Thoracic aorta (tissue), 2 donors: Measurements from ENCODE around the gene SLC1A7. TPM values are rescaled to one million over a fixed set of nuclear protein-coding genes. Genes with fewer than 3 reads are reported as not detected.

Experiments
- ATAC-seq: fragments of 150-250 bp; one replicate; pipeline ENCODE4 v1.8.0; 2017; ENCODE audit warnings: low read depth; ENCODE audit not compliant: insufficient number of reproducible peaks, low FRiP score
- DNase-seq: peaks from one replicate; pipeline ENCODE4 v3.0.0-alpha.2; 2020; ENCODE audit warnings: low spot score
- H3K27ac ChIP-seq, 2 donors: fragments of 200-600 bp; sonication (generic); 1 replicate in 1 of 2; 2 replicates in 1 of 2; pipeline ENCODE4 v1.5.1; 2016; ENCODE audit warnings: mild to moderate bottlenecking in 2 of 2, moderate library complexity in 2 of 2
- H3K27me3 ChIP-seq: fragments of 200-600 bp; sonication (generic); replicated peaks from 2 replicates; pipeline ENCODE4 v1.6.0; 2016; ENCODE audit warnings: mild to moderate bottlenecking; ENCODE audit not compliant: insufficient read depth
- H3K36me3 ChIP-seq: fragments of 200-600 bp; sonication (generic); one replicate; pipeline ENCODE4 v1.5.1; 2016
- H3K4me1 ChIP-seq, 2 donors: fragments of 200-600 bp; sonication (generic); 1 replicate in 1 of 2; 2 replicates in 1 of 2; pipeline versions ENCODE4 v1.5.1 to v1.6.0; 2016; ENCODE audit warnings: low read depth in 2 of 2, mild to moderate bottlenecking in 1 of 2; ENCODE audit not compliant: control insufficient read depth in 1 of 2
- H3K4me3 ChIP-seq: fragments of 200-600 bp; sonication (generic); 2 replicates; pipeline ENCODE4 v1.5.1; 2016; ENCODE audit warnings: mild to moderate bottlenecking
- H3K9me3 ChIP-seq: fragments of 200-600 bp; sonication (generic); 2 replicates; pipeline ENCODE4 v1.5.1; 2016
- CTCF ChIP-seq: fragments of 200-600 bp; sonication (generic); IDR thresholded peaks from one replicate; pipeline ENCODE4 v1.5.1; 2019; ENCODE audit warnings: antibody characterized with exemption
- total RNA-seq, 2 donors: library from RNA; depleted of rRNA; stranded (reverse); fragments of >200 nt; gene quantifications; one replicate each; pipeline versions ENCODE4 v1.1.0 to v1.2.3, GENCODE V29; 2016

The SLC1A7 gene
- total RNA-seq, 2 donors from 2014 or later = 0.42 to 3.0 TPM

DNA sequence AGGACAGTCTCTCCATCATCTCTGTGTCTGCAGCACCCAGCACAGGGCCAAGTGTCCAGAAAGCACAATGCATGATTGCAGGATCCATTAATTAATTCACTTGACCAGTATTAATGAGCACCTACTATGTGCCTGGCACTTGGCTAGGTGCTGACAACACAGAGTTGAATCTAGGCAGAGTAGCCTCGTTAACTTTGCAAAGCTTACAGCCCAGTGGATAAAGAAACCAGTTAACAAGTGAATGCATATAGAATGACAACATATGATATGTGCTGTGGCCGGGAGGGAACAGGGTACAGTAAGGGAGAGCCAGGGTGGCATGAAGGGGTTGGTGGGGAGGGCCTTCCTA, 10.9 kb downstream of the SLC1A7 start:
- no peak overlapping the region for H3K4me3 ChIP-seq
- ATAC-seq (no peak), DNase-seq (no peak)
- no peak for TF ChIP-seq CTCF
- H3K27me3 ChIP-seq = no peaks in the 10 kb centered on the region
- H3K36me3 ChIP-seq = no peaks in the 10 kb centered on the region
- H3K9me3 ChIP-seq = no peaks in the 10 kb centered on the region
- H3K27ac ChIP-seq = no peak overlapping the region
- peaks cover 6 to 9% of the 10 kb centered on the region in 2 donors for H3K4me1 ChIP-seq

DNA sequence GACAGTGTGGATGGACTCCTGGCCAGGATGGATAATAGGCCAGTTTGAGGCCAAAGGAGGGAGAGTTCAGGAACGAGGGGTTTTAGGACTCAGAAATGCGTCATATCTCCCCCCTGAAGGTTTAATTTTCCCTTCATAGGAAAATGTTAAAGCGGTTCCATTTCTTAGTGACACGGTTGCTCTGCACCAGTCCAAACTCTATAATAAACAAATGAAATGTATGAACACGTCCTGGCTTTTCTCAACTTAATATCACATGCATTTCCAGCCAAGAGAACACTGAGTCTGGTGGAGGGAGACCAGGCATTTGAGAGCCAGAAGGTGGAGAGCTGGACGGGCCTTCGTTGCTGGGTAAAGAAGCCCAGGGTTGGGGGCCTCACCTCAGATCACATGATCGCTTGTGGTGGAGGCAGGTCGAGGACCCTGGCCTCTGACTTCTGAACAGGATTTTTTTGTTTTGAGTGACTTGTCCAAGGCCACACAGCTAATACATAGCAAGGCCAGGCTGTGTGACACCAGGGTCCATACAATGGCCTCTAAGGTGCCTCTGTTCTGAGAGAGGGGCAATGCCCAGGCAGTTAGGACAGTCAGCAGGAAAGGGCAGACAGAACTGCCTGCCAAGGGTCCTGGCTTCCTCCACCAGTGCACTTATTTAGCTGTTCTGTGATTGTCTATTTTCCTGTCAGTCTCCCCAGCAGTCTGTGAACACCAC, 11.4 kb downstream of the SLC1A7 start:
- no peak for TF ChIP-seq CTCF
- Histone ChIP-seq H3K4me3 (no peak overlapping the region), H3K9me3 (no peaks in the 10 kb centered on the region), H3K27me3 (no peaks in the 10 kb centered on the region), H3K4me1 (peaks cover 6 to 11% of the 10 kb centered on the region in 2 donors), H3K27ac (peak overlapping the region in 1 of 2 donors; percentile 20), H3K36me3 (no peaks in the 10 kb centered on the region)
- ATAC-seq = no peak
- no peak for DNase-seq

- peaks cover 4 to 11% of the 10 kb centered on the region in 2 donors for H3K4me1 ChIP-seq
- H3K4me3 ChIP-seq = no peak overlapping the region
- peak overlapping the region in 1 of 2 donors; percentile 20 for H3K27ac ChIP-seq
- DNase-seq (no peak), ATAC-seq (no peak)
- no peaks in the 10 kb centered on the region for H3K36me3 ChIP-seq
- no peak for TF ChIP-seq CTCF
- H3K27me3 ChIP-seq = no peaks in the 10 kb centered on the region
- no peaks in the 10 kb centered on the region for H3K9me3 ChIP-seq
These were observed 11.9 kb downstream of the SLC1A7 start for GRCh38 chr1:53130598-53130877.

DNA sequence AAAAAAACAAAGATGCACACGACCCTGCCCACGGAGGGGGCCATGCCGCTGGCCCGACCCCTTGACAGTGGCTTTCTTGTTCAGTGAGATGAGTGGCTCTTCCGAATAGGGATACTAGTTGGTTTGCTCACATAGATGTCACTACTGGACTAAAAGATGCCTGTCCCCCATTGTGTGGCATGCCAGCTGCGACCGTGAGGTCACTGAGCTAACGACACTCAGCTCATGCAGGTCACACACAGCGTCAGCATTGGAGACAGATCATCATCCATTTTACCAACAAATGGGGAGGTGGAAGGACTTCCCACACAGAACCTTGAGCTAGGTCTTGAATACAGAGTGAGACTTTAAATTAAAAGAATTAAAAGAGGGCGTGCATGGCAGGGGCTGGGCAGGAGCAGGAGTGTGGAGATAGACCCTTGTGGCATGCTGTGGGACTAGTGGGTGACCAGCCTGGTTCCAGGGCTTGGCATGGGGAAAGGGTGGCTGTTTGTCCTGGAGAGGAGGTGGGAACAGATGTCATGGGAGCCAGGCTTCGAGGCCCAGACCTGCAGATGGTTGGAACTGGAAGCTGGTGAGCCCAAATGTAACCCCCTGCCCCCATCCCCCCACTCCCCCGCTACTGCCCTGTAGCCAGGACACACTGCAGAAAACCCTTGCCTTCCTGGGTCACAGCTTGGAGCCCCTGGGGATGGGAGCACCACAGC, 12.4 kb downstream of the SLC1A7 start:
- H3K27ac ChIP-seq = no peak overlapping the region
- ATAC-seq = no peak
- no peaks in the 10 kb centered on the region for H3K36me3 ChIP-seq
- no peak for TF ChIP-seq CTCF
- H3K4me3 ChIP-seq = no peak overlapping the region
- no peaks in the 10 kb centered on the region for H3K27me3 ChIP-seq
- DNase-seq = no peak
- H3K9me3 ChIP-seq = no peaks in the 10 kb centered on the region
- peaks cover 0 to 10% of the 10 kb centered on the region in 2 donors for H3K4me1 ChIP-seq

DNA sequence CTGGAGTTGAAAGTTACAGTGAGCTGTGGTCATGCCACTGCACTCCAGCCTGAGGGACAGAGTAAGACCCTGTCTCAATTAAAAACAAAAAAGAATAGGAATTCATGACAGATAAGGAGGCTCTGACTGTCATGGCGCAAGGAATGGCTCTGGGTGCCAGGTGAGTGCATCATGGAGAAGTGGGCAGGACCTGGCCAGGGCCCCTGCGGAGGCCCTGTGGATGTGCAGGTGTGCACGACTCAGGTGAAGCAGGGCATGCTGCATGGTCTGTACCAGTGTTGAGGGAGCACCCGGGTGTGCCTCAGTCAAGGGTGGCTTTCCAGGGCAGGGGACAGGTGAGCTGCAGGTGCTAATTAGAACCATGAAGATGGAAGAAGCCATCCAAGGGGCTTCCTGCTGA, 14.0 kb downstream of the SLC1A7 start:
- no peaks in the 10 kb centered on the region for H3K9me3 ChIP-seq
- H3K4me3 ChIP-seq = no peak overlapping the region
- TF ChIP-seq CTCF = no peak
- DNase-seq (no peak), ATAC-seq (no peak)
- H3K4me1 ChIP-seq = peaks cover 5 to 23% of the 10 kb centered on the region in 2 donors
- H3K27ac ChIP-seq = no peak overlapping the region
- no peaks in the 10 kb centered on the region for H3K36me3 ChIP-seq
- H3K27me3 ChIP-seq = no peaks in the 10 kb centered on the region
